ENCODE data around the gene SSC5D. TPM values are rescaled to one million over a fixed set of nuclear protein-coding genes. Genes with fewer than 3 reads are reported as not detected.

The SSC5D gene
- total RNA-seq, 1 donor from 2014 or later = 0.20 TPM

DNA sequence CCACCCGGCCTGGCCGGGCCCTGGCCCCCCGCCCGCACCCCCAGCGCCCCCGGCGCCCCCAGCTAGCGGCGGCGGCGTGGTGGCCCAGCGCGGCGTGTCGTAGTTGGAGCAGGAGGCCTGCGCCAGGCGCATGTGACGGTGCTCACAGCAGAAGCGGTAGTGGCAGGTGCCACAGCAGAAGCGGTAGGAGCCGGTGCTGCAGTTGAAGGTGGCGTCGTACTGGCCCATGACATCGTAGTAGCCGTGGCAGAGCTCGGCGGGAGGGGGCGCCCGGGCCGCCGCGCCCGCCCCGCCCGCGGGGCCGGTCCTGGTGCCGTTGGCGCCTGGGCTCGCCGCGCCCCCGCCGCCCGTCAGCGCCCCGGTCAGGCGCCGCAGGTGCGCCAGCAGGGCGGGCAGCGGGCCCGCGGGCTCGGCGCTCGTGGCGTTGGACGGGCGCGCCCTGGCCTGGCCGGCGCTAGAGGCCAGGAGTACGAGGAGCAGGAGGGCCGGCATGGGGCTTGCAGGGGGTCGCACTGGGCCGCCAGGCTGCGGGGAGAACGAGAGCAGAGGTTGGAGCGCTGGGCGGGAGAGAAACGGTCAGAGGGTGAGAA, 45.8 kb upstream of the SSC5D start:
- H3K27ac Mint-ChIP-seq = no peak overlapping the region
- CTCF ChIA-PET = no interaction called here
- no peak for DNase-seq
- H3K9me3 Mint-ChIP-seq = no peaks in the 10 kb centered on the region
- H3K4me3 Mint-ChIP-seq = no peak overlapping the region
- TF ChIP-seq, protein P1, sequence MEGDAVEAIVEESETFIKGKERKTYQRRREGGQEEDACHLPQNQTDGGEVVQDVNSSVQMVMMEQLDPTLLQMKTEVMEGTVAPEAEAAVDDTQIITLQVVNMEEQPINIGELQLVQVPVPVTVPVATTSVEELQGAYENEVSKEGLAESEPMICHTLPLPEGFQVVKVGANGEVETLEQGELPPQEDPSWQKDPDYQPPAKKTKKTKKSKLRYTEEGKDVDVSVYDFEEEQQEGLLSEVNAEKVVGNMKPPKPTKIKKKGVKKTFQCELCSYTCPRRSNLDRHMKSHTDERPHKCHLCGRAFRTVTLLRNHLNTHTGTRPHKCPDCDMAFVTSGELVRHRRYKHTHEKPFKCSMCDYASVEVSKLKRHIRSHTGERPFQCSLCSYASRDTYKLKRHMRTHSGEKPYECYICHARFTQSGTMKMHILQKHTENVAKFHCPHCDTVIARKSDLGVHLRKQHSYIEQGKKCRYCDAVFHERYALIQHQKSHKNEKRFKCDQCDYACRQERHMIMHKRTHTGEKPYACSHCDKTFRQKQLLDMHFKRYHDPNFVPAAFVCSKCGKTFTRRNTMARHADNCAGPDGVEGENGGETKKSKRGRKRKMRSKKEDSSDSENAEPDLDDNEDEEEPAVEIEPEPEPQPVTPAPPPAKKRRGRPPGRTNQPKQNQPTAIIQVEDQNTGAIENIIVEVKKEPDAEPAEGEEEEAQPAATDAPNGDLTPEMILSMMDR (IDR thresholded peaks at IDR 0.05) = no peak
- intact Hi-C loops (cut with micrococcal nuclease) = no loop called here
- POLR2A ChIA-PET = interaction anchor here (0.6 to 1.7 kb wide), 2 partner anchors 35 to 169 kb away, joined by 4 read pairs; partner anchors contain the start of gene UBE2S
- H3K4me1 Mint-ChIP-seq = peaks cover 17% of the 10 kb centered on the region
- ATAC-seq (ENCODE audit: low read depth) = peak; percentile 55
- H3K27me3 Mint-ChIP-seq = peaks cover 59% of the 10 kb centered on the region
- no peaks in the 10 kb centered on the region for H3K36me3 Mint-ChIP-seq (ENCODE audit: low read depth)

DNA sequence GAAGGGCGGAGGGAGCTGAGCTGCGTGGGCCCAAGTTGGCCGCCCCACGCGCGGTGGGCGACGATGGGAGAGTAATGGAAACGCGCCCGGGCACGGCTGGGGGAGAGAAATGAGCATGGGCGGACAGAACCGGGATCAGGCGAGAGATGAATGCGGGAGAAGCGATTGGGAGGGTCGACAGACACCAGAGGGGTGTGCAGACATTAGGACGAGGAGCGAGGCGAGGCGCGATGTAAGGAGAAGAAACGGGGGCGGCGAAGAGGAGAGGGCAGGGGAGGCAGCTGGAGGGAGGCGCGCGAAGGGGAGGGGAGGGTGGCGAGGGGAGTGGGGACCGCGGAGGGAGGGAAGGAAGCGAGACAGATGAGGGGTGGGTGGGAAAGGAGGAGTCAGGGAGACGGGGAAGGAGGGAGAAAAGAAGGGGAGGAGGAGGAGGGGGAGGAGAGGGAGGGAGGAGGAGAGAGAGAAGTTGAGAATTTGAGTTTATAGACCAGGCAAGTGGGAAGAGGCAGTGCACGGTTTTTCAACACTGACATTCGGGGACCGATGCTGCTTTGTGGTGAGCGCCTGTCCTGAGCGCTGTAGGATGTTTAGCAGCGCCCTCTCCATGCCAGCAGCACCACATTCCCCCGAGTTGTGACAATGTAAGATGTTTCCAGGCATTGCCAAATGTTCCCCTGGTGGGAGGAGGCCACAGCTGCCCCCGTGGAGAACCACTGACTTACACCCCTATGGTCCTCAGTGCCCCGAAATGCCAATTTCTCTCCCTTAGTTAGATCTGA, 45.0 kb upstream of the SSC5D start, which contains the start of gene SHISA7:
TSS of gene SHISA7 (minus strand) at position 256 of the 779 bp plus-strand sequence. CDS start 437 bp downstream, outside the sequence.
- ChIA-PET CTCF (no interaction called here), POLR2A (interaction anchor here (0.6 to 1.7 kb wide), 2 partner anchors 36 to 170 kb away, joined by 4 read pairs; partner anchors contain the start of gene UBE2S)
- DNase-seq = no peak
- TF ChIP-seq, protein P1 (IDR thresholded peaks at IDR 0.05) = no peak
- Mint-ChIP-seq H3K27me3 (peaks cover 55% of the 10 kb centered on the region), H3K4me3 (no peak within 1 kb of the TSS), H3K27ac (no peak within 1 kb of the TSS), H3K36me3 (ENCODE audit: low read depth) (no peaks in the 10 kb centered on the region), H3K4me1 (peaks cover 17% of the 10 kb centered on the region), H3K9me3 (no peaks in the 10 kb centered on the region)
- ATAC-seq (ENCODE audit: low read depth) = no peak
- intact Hi-C loops (cut with micrococcal nuclease) = no loop called here

DNA sequence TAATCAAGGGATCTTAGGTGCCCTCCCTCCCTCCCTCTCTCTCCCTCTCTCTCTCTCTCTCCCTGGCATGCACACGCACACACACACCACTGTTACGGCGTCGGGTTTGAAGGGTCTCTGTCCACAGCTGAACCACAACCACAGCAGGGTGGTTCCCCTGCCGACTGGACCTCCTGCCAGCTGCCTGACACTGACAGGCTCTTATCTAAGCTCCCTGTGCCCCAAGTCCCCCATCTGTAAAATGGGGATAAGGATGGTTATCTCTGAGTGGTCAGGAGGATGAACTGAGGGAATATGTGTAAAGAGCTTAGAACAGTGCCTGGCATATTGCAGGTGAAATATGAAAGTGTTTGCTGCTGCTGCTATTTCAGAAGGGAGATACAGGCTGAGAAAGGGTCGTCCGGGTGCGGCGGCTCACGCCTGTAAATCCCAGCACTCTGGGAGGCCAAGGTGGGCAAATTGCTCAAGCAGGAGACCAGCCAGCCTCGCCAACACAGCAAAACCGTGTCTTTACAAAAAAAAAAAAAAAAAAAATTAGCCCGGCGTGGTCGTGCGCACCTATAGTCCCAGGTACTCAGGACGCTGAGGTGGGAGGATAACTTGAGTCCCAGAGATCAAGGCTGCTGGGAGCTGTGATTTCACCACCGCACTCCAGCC, 44.3 kb upstream of the SSC5D start:
- TF ChIP-seq, protein P1 (IDR thresholded peaks at IDR 0.05) = no peak
- H3K36me3 Mint-ChIP-seq (ENCODE audit: low read depth) = no peaks in the 10 kb centered on the region
- H3K27ac Mint-ChIP-seq = no peak overlapping the region
- intact Hi-C loops (cut with micrococcal nuclease) = no loop called here
- DNase-seq = no peak
- H3K4me3 Mint-ChIP-seq = no peak overlapping the region
- peaks cover 17% of the 10 kb centered on the region for H3K4me1 Mint-ChIP-seq
- peaks cover 50% of the 10 kb centered on the region for H3K27me3 Mint-ChIP-seq
- no peak for ATAC-seq (ENCODE audit: low read depth)
- CTCF ChIA-PET = no interaction called here
- POLR2A ChIA-PET = interaction anchor here (0.6 to 1.2 kb wide), 3 partner anchors 10 to 206 kb away, joined by 3 to 7 read pairs (median 4); no protein-coding TSS in a partner anchor
- no peaks in the 10 kb centered on the region for H3K9me3 Mint-ChIP-seq

DNA sequence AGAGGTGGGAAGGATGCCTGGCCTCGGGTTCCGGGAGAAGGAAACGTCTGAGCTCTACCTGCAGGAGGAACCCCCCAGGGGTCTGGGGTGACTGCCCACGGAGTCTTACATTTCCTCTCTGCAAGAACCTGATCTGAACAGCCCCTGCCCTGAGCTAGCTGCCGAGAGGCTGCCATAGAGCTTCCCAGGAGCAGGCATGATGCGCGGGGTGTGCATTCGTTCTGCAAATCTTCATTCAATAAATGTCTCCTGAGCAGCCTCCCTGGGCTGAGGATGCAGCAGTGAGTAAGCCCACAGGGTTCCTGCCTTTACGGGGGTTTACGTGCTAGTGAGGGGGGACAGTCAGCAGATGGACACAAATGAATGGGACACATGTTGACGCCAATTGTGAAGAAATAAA, 43.6 kb upstream of the SSC5D start:
- Mint-ChIP-seq H3K4me3 (no peak overlapping the region), H3K9me3 (no peaks in the 10 kb centered on the region), H3K27me3 (peaks cover 43% of the 10 kb centered on the region), H3K4me1 (peaks cover 17% of the 10 kb centered on the region), H3K27ac (no peak overlapping the region), H3K36me3 (ENCODE audit: low read depth) (no peaks in the 10 kb centered on the region)
- ChIA-PET POLR2A (interaction anchor here (0.7 to 1.2 kb wide), 2 partner anchors 9 to 15 kb away, joined by 3 to 7 read pairs; no protein-coding TSS in a partner anchor), CTCF (no interaction called here)
- intact Hi-C loops (cut with micrococcal nuclease) = no loop called here
- DNase-seq (no peak), ATAC-seq (ENCODE audit: low read depth) (no peak)
- TF ChIP-seq, protein P1 (IDR thresholded peaks at IDR 0.05) = no peak

DNA sequence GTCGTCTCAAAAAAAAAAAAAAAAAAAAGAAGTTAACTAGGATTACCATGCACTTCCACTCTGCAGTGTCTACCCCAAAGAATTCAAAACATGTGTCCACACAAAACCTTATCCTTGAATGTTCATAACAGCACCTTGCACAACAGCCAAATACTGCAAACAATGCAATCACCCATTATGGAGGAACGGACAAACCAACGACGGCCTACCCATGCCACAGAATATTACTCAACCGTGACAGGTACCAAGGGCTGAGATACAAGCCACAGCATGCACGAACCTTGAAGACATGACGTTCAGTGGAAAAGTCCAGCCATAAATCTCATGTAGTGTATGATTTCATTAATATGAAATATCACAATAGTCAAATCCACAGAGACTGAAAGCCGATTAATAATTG, 42.2 kb upstream of the SSC5D start:
- ChIA-PET POLR2A (interaction anchor here (0.7 kb wide), 1 partner anchor 309 kb away, joined by 5 read pairs; no protein-coding TSS in a partner anchor), CTCF (no interaction called here)
- ATAC-seq (ENCODE audit: low read depth) = no peak
- Mint-ChIP-seq H3K4me3 (no peak overlapping the region), H3K9me3 (no peaks in the 10 kb centered on the region), H3K27ac (no peak overlapping the region), H3K27me3 (peaks cover 36% of the 10 kb centered on the region), H3K36me3 (ENCODE audit: low read depth) (no peaks in the 10 kb centered on the region), H3K4me1 (peaks cover 14% of the 10 kb centered on the region)
- DNase-seq = no peak
- intact Hi-C loops (cut with micrococcal nuclease) = no loop called here
- TF ChIP-seq, protein P1 (IDR thresholded peaks at IDR 0.05) = no peak
